A673 (cell line): ENCODE measurements around the gene DLG2.

Experiments
- CTCF ChIP-seq: fragments of 300-800, 200-600 bp; sonication (generic); conservative IDR thresholded peaks from 2 replicates; pipeline ENCODE4 v1.5.1; 2017; ENCODE audit warnings: low read depth, mild to moderate bottlenecking, antibody characterized with exemption, low read length, moderate library complexity, mixed read lengths
- EZH2 ChIP-seq: fragments of 200-600 bp; sonication (generic); IDR thresholded peaks from 2 replicates; pipeline ENCODE4 v1.6.1; 2017; ENCODE audit warnings: borderline replicate concordance, low read depth, mild to moderate bottlenecking, mixed read lengths, antibody characterized with exemption, low read length; ENCODE audit not compliant: poor library complexity, severe bottlenecking

- TF ChIP-seq CTCF (no peak), EZH2 (no peak)
Measured at GRCh38 chr11:85348945-85349344, 278.2 kb downstream of the DLG2 start.
